SK-N-SH (cell line): ENCODE measurements around the gene MRPL52. TPM values are rescaled to one million over a fixed set of nuclear protein-coding genes. Genes with fewer than 3 reads are reported as not detected.

Source experiments
- CTCF ChIA-PET: fragments of 300-600, 350-600 bp; formaldehyde crosslinking; extraction: SDS; loops from one replicate; lab custom pipeline; 2021; lab: Yijun Ruan, JAX
- POLR2A ChIA-PET: fragments of 350-600 bp; sonication (Branson Sonifier 250); formaldehyde crosslinking; extraction: SDS; loops from one replicate; lab custom pipeline; 2020; ENCODE audit warnings: antibody characterized with exemption, inconsistent platforms; lab: Yijun Ruan, JAX
- DNase-seq: peaks from one replicate; pipeline ENCODE4 v3.0.0; 2012
- H2AFZ ChIP-seq: fragments of 200-600 bp; sonication (generic); 2 replicates; pipeline ENCODE4 v1.8.1; 2016; ENCODE audit warnings: antibody characterized with exemption, mild to moderate bottlenecking, low read depth
- H3F3A ChIP-seq: fragments of 200-600 bp; sonication (generic); replicated peaks from 2 replicates; pipeline ENCODE3; 2016; ENCODE audit warnings: antibody characterized with exemption, mild to moderate bottlenecking; ENCODE audit not compliant: insufficient read depth
- H3K27ac ChIP-seq, 2 experiments: fragments of 200-500 bp in 1 of 2; fragments of 200-600 bp in 1 of 2; sonication (Bioruptor generic) in 1 of 2; sonication (generic), shearing (Covaris generic) in 1 of 2; 2 replicates each; pipeline versions ENCODE4 v1.5.1 to v1.6.1; 2014 to 2016; ENCODE audit warnings: low read depth in 2 of 2, inconsistent platforms in 1 of 2, low read length in 1 of 2, mild to moderate bottlenecking in 1 of 2, mixed read lengths in 1 of 2
- H3K27me3 ChIP-seq: fragments of 200-600 bp; sonication (generic), shearing (Covaris generic); 2 replicates; pipeline ENCODE4 v1.6.1; 2016; ENCODE audit warnings: mixed run types; ENCODE audit not compliant: insufficient read depth
- H3K36me3 ChIP-seq, 2 experiments: fragments of 200-500 bp in 1 of 2; fragments of 200-600 bp in 1 of 2; sonication (Bioruptor generic) in 1 of 2; sonication (generic) in 1 of 2; replicated peaks in 1 of 2; 2 replicates each; pipeline versions ENCODE3 to v1.5.1; 2014 to 2016; ENCODE audit warnings: low read length in 1 of 2, mild to moderate bottlenecking in 1 of 2; ENCODE audit not compliant: insufficient read depth in 2 of 2, control insufficient read depth in 1 of 2
- H3K4me1 ChIP-seq, 2 experiments: fragments of 200-500 bp in 1 of 2; fragments of 200-600 bp in 1 of 2; sonication (Bioruptor generic) in 1 of 2; sonication (generic), shearing (Covaris generic) in 1 of 2; 2 replicates each; pipeline versions ENCODE4 v1.5.1 to v1.6.1; 2014 to 2016; ENCODE audit warnings: low read depth in 1 of 2, low read length in 1 of 2, mixed run types in 1 of 2; ENCODE audit not compliant: insufficient read depth in 2 of 2, control insufficient read depth in 1 of 2
- H3K4me2 ChIP-seq: fragments of 200-600 bp; sonication (generic), shearing (Covaris generic); 2 replicates; pipeline ENCODE4 v1.6.1; 2017; ENCODE audit warnings: mixed run types
- H3K4me3 ChIP-seq, 2 experiments: fragments of 200-500 bp in 1 of 2; fragments of 200-600 bp in 1 of 2; sonication (Bioruptor generic) in 1 of 2; sonication (generic), shearing (Covaris generic) in 1 of 2; 2 replicates each; pipeline versions ENCODE4 v1.5.1 to v1.8.1; 2014 to 2016; ENCODE audit warnings: low read depth in 2 of 2, inconsistent platforms in 1 of 2, low read length in 1 of 2, mild to moderate bottlenecking in 1 of 2, mixed read lengths in 1 of 2, moderate library complexity in 1 of 2
- H3K79me2 ChIP-seq: fragments of 200-600 bp; sonication (generic); 2 replicates; pipeline ENCODE4 v1.8.1; 2017; ENCODE audit warnings: mild to moderate bottlenecking; ENCODE audit not compliant: insufficient read depth
- H3K9ac ChIP-seq: fragments of 200-600 bp; sonication (generic); 2 replicates; pipeline ENCODE4 v1.6.1; 2017; ENCODE audit warnings: mixed run types
- H3K9me2 ChIP-seq: fragments of 200-600 bp; sonication (generic); 2 replicates; pipeline ENCODE4 v1.6.1; 2017; ENCODE audit warnings: mixed run types
- H3K9me3 ChIP-seq: fragments of 200-600 bp; sonication (generic); 2 replicates; pipeline ENCODE4 v1.6.1; 2017; ENCODE audit warnings: mixed run types, mild to moderate bottlenecking, moderate library complexity
- H4K20me1 ChIP-seq: fragments of 200-600 bp; sonication (generic); 2 replicates; pipeline ENCODE4 v1.6.1; 2017; ENCODE audit warnings: mild to moderate bottlenecking, mixed run types; ENCODE audit not compliant: insufficient read depth
- CTCF ChIP-seq: fragments of 200-600 bp; sonication (generic); IDR thresholded peaks from 2 replicates; pipeline ENCODE4 v1.6.1; 2017; ENCODE audit warnings: antibody characterized with exemption, mild to moderate bottlenecking, moderate library complexity
- EZH2phosphoT487 ChIP-seq: fragments of 200-600 bp; sonication (generic); IDR thresholded peaks from 2 replicates; pipeline ENCODE4 v1.6.1; 2017; ENCODE audit warnings: low read depth, mixed run types, mild to moderate bottlenecking, antibody characterized with exemption, moderate library complexity, borderline replicate concordance
- FOSL2 ChIP-seq: IDR thresholded peaks from 2 replicates; pipeline ENCODE4 v1.4.0; 2012; ENCODE audit warnings: low read depth, mild to moderate bottlenecking, moderate library complexity, borderline replicate concordance
- FOXJ3 ChIP-seq: sonication (generic); formaldehyde crosslinking; IDR thresholded peaks from 2 replicates; pipeline ENCODE4 v1.5.1; 2020; ENCODE audit warnings: mild to moderate bottlenecking, missing genetic modification reagents
- GATA2 ChIP-seq: sonication (generic); formaldehyde crosslinking; IDR thresholded peaks from 2 replicates; pipeline ENCODE4 v1.5.0; 2020; ENCODE audit warnings: mild to moderate bottlenecking, missing genetic modification reagents
- IRF3 ChIP-seq: fragments of 150-350 bp; IDR thresholded peaks from 2 replicates; pipeline ENCODE4 v1.6.1; 2016; ENCODE audit warnings: mild to moderate bottlenecking, low read depth, low read length
- MAX ChIP-seq: IDR thresholded peaks from 2 replicates; pipeline ENCODE4 v1.4.0; 2012; ENCODE audit warnings: low read depth
- PBX3 ChIP-seq: IDR thresholded peaks from 2 replicates; pipeline ENCODE4; 2012
- POLR2AphosphoS5 ChIP-seq: IDR thresholded peaks from 2 replicates; pipeline ENCODE4 v1.6.1; 2012; ENCODE audit warnings: low read depth, low read length
- RCOR1 ChIP-seq: fragments of 150-350 bp; IDR thresholded peaks from 2 replicates; pipeline ENCODE4 v1.6.1; 2017; ENCODE audit warnings: antibody characterized with exemption, low read length
- RFX5 ChIP-seq: IDR thresholded peaks from 2 replicates; pipeline ENCODE4 v1.6.1; 2012; ENCODE audit warnings: mild to moderate bottlenecking, improper control_type of control experiment, low read length
- RXRA ChIP-seq: IDR thresholded peaks from 2 replicates; pipeline ENCODE4 v1.4.0; 2012; ENCODE audit warnings: low read depth, mild to moderate bottlenecking, borderline replicate concordance
- SIN3A ChIP-seq: IDR thresholded peaks from 2 replicates; pipeline ENCODE4 v1.6.1; 2012; ENCODE audit warnings: low read depth, mild to moderate bottlenecking, low read length, moderate library complexity, borderline replicate concordance
- TAF1 ChIP-seq: IDR thresholded peaks from 2 replicates; pipeline ENCODE4 v1.6.1; 2012; ENCODE audit warnings: low read depth, mild to moderate bottlenecking, low read length, moderate library complexity, borderline replicate concordance
- TEAD4 ChIP-seq: IDR thresholded peaks from 2 replicates; pipeline ENCODE4 v1.4.0; 2012; ENCODE audit warnings: mild to moderate bottlenecking, borderline replicate concordance; ENCODE audit not compliant: insufficient read depth
- USF1 ChIP-seq: IDR thresholded peaks from 2 replicates; pipeline ENCODE4 v1.4.0; 2012; ENCODE audit warnings: low read depth, borderline replicate concordance
- USF2 ChIP-seq: fragments of 150-350 bp; IDR thresholded peaks from 2 replicates; pipeline ENCODE4 v1.6.1; 2017; ENCODE audit warnings: antibody characterized with exemption, low read length, low read depth, borderline replicate concordance
- YY1 ChIP-seq: IDR thresholded peaks from 2 replicates; pipeline ENCODE4 v1.4.0; 2012; ENCODE audit warnings: low read depth, mild to moderate bottlenecking
- WGBS: methylation state at CpG from one replicate; pipeline ENCODE4 v1.1.6; 2017; ENCODE audit warnings: low lambda C conversion rate; 5-methylcytosine and 5-hydroxymethylcytosine counted together
- polyA plus RNA-seq, 3 experiments: library from polyadenylated mRNA; depleted of rRNA; stranded (reverse); fragments of >200 nt; gene quantifications; 2 replicates each; pipeline ENCODE4 v1.2.3, GENCODE V29; 2012

Gene MRPL52
- polyA plus RNA-seq, 1 of the 3 experiments (the other 2 are of a cell fraction) = 116 TPM

GRCh38 chr14:22808388-22809209 lies 21.1 kb upstream of the MRPL52 start:
- H3K79me2 ChIP-seq = no peaks in the 10 kb centered on the region
- H3K27ac ChIP-seq = no peak overlapping the region
- H3K9ac ChIP-seq = no peak overlapping the region
- CTCF ChIA-PET = interaction anchor here (1.0 to 2.3 kb wide), 7 partner anchors 11 to 252 kb away, joined by 3 to 8 read pairs (median 5); no protein-coding TSS in a partner anchor
- TF ChIP-seq RFX5 (no peak), TEAD4 (no peak), RCOR1 (no peak), IRF3 (no peak), SIN3A (no peak), FOSL2 (no peak), EZH2phosphoT487 (no peak), MAX (no peak), GATA2 (CRISPR knock-in tag) (no peak), TAF1 (no peak), USF1 (no peak), USF2 (no peak)
- no peaks in the 10 kb centered on the region for H3F3A ChIP-seq
- no peak overlapping the region for H3K4me3 ChIP-seq
- 58% methylated on average over 5 of the region's 5 CpGs for WGBS
- no peaks in the 10 kb centered on the region for H3K9me2 ChIP-seq
- H4K20me1 ChIP-seq = no peaks in the 10 kb centered on the region
- no peaks in the 10 kb centered on the region for H3K9me3 ChIP-seq
- POLR2A ChIA-PET = no interaction called here
- no peak overlapping the region for H3K4me2 ChIP-seq
- H2AFZ ChIP-seq = no peak overlapping the region
- H3K36me3 ChIP-seq = no peaks in the 10 kb centered on the region
- H3K4me1 ChIP-seq = no peaks in the 10 kb centered on the region
- DNase-seq = no peak
- H3K27me3 ChIP-seq = peaks cover 33% of the 10 kb centered on the region

GRCh38 chr14:22811722-22812121 lies 18.0 kb upstream of the MRPL52 start:
- POLR2A ChIA-PET = no interaction called here
- TF ChIP-seq RXRA = no peak
- no peak for TF ChIP-seq FOSL2
- TF ChIP-seq CTCF = no peak
- no peak for TF ChIP-seq USF1
- no peak for TF ChIP-seq TAF1
- no peak for TF ChIP-seq GATA2 (CRISPR knock-in tag)
- no peak for TF ChIP-seq POLR2AphosphoS5
- no peak for TF ChIP-seq FOXJ3
- TF ChIP-seq PBX3 = no peak
- TF ChIP-seq SIN3A = no peak
- no peak for TF ChIP-seq YY1
- H2AFZ ChIP-seq = no peak overlapping the region
- no peak overlapping the region for H3K4me3 ChIP-seq
- WGBS = 35% methylated on average over 2 of the region's 2 CpGs
- H3K27ac ChIP-seq = no peak overlapping the region
- H3K9ac ChIP-seq = no peak overlapping the region
- no peaks in the 10 kb centered on the region for H3K4me1 ChIP-seq
- DNase-seq = no peak
- H3K27me3 ChIP-seq = peaks cover 16% of the 10 kb centered on the region; the same call in 1 of the 2 replicates
- H3K9me3 ChIP-seq = no peaks in the 10 kb centered on the region
- no peaks in the 10 kb centered on the region for H3K79me2 ChIP-seq
- H3K9me2 ChIP-seq = no peaks in the 10 kb centered on the region
- H3K4me2 ChIP-seq = no peak overlapping the region
- CTCF ChIA-PET = interaction anchor here (2.6 to 19.1 kb wide), 2 partner anchors 11 to 43 kb away, joined by 10 to 472 read pairs; no protein-coding TSS in a partner anchor
- no peaks in the 10 kb centered on the region for H3F3A ChIP-seq
- no peaks in the 10 kb centered on the region for H4K20me1 ChIP-seq
- no peaks in the 10 kb centered on the region for H3K36me3 ChIP-seq
